ENCODE data around the gene KRT78. TPM values are rescaled to one million over a fixed set of nuclear protein-coding genes. Genes with fewer than 3 reads are reported as not detected.

Gene KRT78
- total RNA-seq, 1 donor from 2014 or later = not detected

DNA sequence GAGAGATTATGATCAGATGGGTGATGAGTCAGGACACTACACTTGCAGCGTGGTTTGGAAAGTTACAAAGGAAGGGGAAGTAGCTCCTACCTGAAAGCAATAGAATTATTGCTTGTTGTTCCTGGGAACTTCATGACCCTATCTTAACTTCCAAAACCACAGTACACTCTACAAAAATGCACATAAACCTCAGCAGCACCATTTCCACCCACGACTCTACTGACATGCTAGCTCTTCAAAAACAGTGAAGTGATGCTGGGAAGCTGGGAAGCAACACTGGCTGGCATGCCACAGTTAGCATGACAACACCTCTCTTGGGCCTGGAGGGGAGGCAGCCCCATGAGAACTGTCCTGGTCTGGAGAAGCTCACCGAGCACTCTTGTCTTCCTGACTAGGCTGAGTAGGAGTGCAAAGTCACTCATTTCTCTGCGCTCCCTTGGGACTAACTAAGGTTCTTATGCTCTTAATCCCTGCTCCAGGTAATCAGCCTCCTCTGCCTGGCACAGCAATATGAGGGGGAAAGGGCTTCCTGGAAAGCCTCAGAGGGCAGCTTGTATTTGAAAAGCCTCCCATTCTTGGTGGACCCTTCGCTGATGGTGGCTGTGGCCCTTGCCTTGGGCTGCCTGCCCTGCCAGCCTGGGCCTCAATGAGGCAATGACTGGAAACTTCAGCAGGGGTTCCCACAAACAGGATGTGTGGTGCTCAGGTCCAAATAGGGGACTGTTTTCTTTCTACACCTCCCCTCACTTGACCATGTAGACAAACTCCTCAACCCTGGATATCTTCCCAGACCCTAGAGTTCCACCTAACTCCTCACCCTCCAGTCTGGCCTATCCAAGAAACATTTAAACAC is 54.1 kb downstream of the KRT78 start:
- Mint-ChIP-seq H3K4me1 (no peaks in the 10 kb centered on the region), H3K4me3 (no peak overlapping the region), H3K27me3 (ENCODE audit: low read depth) (peaks cover 52% of the 10 kb centered on the region), H3K9me3 (no peaks in the 10 kb centered on the region), H3K27ac (no peak overlapping the region), H3K36me3 (no peaks in the 10 kb centered on the region)
- no peak for TF ChIP-seq CTCF (IDR thresholded peaks at IDR 0.05; ENCODE audit: unreplicated experiment)
- no peak for DNase-seq (ENCODE audit: low spot score in 2 of 2, unreplicated experiment in 2 of 2)

- Mint-ChIP-seq H3K27ac (no peak overlapping the region), H3K9me3 (no peaks in the 10 kb centered on the region), H3K4me3 (no peak overlapping the region), H3K4me1 (peaks cover 7% of the 10 kb centered on the region), H3K27me3 (ENCODE audit: low read depth) (peaks cover 65% of the 10 kb centered on the region), H3K36me3 (no peaks in the 10 kb centered on the region)
- no peak for DNase-seq (ENCODE audit: low spot score in 2 of 2, unreplicated experiment in 2 of 2)
- TF ChIP-seq CTCF (IDR thresholded peaks at IDR 0.05; ENCODE audit: unreplicated experiment) = no peak
Observed at GRCh38 chr12:52792185-52793029, 56.4 kb downstream of the KRT78 start.

DNA sequence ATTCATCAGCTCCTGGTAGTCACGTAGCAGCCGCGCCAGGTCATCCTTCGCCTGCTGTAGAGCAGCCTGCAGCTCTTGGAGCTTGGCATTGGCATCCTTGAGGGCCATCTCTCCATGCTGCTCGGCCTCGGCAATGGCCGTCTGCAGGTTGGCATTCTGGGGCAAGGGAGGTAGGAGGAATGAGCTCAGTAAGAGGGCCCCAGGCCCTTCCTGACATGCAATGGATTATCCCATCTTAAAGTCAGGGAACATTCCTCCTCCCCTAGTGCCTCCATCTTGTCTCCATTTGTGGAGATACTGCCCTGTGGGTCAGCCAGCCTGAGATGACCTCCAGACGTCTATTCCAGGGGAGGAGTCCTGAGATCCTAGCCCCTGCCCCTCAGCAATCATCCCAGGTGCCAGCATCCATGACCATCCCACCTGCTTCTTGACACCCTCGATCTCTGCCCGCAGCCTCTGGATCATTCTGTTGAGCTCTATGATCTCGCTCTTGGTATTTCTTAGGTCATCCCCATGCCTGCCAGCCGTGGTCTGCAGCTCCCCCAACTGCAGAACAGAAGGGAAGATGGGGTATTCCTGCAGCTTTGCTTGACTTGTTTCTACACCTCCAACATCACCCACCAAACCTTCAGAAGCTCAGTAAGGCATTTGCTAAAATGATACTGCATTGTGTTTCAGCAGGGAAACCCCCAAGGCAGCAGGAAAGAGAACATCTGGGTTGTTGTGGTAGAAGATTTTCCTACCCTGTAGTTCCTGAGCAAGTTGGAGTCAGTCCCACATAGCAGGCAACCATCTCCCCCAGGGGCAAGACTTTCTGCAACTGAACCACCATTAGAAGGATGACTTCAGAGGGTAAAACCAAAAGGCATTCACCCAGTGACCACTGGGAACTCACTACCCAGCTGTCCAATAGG is 57.3 kb downstream of the KRT78 start:
- Mint-ChIP-seq H3K9me3 (no peaks in the 10 kb centered on the region), H3K36me3 (no peaks in the 10 kb centered on the region), H3K27me3 (ENCODE audit: low read depth) (peaks cover 65% of the 10 kb centered on the region), H3K4me1 (peaks cover 7% of the 10 kb centered on the region), H3K4me3 (no peak overlapping the region), H3K27ac (no peak overlapping the region)
- DNase-seq (ENCODE audit: low spot score in 2 of 2, unreplicated experiment in 2 of 2) = no peak
- no peak for TF ChIP-seq CTCF (IDR thresholded peaks at IDR 0.05; ENCODE audit: unreplicated experiment)

GRCh38 chr12:52790427-52791270 is 58.1 kb downstream of the KRT78 start:
- DNase-seq (ENCODE audit: low spot score in 2 of 2, unreplicated experiment in 2 of 2) = no peak
- Mint-ChIP-seq H3K4me1 (peaks cover 7% of the 10 kb centered on the region), H3K9me3 (peaks cover 2% of the 10 kb centered on the region), H3K36me3 (no peaks in the 10 kb centered on the region), H3K27ac (no peak overlapping the region), H3K27me3 (ENCODE audit: low read depth) (peaks cover 64% of the 10 kb centered on the region), H3K4me3 (no peak overlapping the region)
- TF ChIP-seq CTCF (IDR thresholded peaks at IDR 0.05; ENCODE audit: unreplicated experiment) = no peak
